Stimulated activated naive CD8-positive, alpha-beta T cell treated with anti-CD3 and anti-CD28 coated beads, Interleukin-15, Interleukin-2, amounts not matched to agents 100 U/mL and 50 U/mL, for 24 hours (primary cell): Measurements from ENCODE around the gene GPD1L.
A peak's percentile ranks its signal among the peaks of the same experiment; 100 is the strongest.
"Not testable (repeated sequence)": the region's sequence is repeated elsewhere in the genome, so short reads cannot be mapped to it uniquely, and the experiment has no call there.

Experiments
- ATAC-seq: fragments of 150-1000 bp; cut with Tn5 transposase; one replicate; pipeline ENCODE4 v1.10.0; 2021
- DNase-seq: peaks from one replicate; pipeline ENCODE4 v3.0.0; 2021

Gene GPD1L

DNA sequence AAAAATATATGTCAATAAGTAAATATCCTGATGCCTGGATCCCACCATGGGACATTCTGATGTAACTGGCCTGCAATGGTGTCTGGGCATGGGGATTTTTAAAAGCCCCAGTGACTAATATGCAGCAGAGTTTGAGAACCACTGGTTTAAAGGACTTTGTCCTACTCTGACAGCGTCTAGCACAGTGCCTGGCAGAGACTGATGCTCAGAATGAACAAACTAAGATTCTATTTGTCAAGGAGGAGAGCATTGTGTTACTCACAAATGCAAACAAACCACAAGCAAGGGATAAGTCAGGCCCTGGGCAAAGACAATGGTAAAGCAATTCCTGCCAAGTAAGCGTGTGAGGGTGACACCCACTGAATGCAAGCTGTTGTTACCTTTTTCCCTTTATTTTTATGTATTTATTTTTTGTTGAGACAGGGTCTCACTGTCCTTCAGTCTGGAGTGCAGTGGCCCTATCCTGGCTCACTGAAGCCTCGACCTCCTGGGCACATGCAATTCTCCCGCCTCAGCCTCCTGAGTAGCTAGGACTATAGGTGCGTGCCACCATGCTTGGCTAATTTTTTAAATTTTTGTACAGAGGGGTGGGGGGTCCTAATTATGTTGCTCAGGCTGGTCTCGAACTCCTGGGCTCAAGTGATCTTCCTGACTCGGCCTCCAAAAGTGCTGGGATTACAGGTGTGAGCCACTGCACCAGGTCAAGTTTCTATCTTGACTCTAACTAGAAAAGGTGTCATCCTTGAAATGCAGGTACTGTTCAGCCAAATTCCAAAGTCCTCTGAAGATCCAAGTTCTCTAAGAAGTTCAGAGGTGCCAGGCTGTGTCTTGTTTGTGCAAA is 909 bp upstream of the GPD1L start:
- DNase-seq (no peak), ATAC-seq (no peak)

DNA sequence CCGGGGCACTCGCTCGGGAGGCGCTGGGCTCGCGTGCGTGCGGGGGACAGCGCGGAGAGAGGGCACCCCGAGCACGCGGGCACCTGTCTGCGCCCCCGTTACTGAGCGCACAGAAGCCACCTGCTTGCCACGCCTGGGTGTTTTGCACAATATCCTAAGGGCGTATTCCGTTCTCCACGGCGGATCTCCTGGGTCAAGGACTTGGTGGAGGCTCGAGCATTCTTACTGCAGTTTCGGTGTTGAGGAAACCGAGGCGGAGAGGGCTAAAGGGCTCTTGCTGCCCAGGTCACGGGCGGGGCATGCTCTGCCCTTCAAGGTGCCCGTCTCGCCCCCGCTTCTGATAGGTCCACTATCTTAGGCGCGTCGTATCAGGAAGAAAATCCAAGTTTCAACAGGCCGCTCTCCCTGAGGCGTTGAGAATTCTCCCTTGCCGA is 526 bp downstream of the GPD1L start:
- DNase-seq (peak; percentile 30), ATAC-seq (no peak)

DNA sequence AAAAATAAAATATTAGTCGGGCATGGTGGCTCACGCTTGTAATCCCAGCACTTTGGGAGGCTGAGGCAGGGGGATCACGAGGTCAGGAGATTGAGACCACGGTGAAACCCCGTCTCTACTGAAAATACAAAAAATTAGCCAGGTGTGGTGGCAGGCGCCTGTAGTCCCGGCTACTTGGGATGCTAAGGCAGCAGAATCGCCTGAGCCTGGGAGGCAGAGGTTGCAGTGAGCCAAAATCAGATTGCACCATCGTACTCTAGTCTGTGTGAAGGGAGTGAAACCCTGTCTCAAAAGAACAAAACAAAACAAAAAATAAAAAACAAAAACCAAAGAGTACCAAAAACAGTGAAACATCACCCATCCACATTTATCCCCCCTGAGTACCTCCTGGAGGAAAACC is 1.8 kb downstream of the GPD1L start:
- ATAC-seq, DNase-seq: not testable (repeated sequence)

DNA sequence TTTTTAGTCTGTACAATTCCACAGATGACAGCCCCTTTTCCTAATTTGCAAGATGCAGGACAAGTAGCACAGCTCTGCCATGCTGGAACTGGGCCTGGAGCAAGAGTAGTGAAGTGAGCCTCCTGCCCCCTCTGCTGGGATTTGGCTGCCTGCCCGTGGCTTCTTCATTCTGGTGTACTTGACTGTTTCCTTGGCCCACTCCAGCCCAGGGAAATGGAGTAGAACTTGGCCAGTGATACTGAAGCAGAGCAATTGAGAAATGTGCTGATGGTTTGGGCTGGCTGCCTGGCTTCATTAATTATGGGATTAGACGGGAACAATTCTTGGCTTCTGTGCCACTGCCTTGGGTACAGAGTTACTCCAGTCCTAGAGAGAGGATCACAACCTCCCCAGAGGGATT is 2.8 kb downstream of the GPD1L start:
- DNase-seq (no peak), ATAC-seq (no peak)

DNA sequence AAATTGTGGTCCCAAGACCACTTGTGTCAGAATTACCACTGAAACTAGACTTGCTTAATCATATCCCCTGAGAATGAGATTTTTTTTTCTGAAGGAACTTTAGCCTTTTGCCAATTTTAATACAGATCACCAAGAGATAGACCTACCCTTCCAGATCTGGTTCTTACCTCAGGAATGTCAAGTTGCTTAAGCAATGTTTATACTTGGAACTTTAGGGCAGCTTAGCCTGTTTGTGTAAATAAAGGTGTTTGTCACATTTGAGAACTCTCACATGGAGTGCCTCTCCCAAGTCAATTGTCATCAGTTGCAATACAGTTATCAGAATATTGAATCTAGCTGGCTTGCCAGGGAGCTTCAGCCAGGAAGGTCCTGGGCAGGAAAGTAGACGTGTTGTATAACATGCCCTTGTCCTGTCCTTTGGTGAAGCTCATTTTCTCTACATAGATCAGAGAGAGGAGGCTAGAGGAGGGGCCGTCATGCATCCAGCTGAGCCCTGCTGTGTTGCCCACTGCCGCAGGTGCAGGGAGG is 3.9 kb downstream of the GPD1L start:
- no peak for ATAC-seq
- DNase-seq: no peak

DNA sequence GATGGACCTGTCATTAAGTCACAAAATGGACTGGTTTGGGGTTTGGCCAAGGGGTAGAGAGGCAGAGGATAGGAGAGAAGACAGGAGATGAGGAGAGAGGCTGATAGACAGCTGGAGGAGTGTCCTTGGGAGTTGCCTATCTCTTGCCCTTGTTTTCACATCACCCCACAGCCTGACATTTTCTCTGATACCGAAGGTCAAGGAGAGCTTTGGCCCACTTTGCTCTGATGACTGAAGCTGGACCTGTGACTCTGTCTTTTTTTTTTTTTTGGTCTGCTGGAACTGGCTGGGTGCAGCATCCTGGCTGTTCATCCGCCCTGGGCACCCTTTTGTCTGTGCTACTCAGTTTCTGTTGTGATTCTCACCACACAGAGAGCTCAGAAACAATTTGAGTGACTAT is 5.1 kb downstream of the GPD1L start:
- no peak for DNase-seq
- ATAC-seq: no peak

DNA sequence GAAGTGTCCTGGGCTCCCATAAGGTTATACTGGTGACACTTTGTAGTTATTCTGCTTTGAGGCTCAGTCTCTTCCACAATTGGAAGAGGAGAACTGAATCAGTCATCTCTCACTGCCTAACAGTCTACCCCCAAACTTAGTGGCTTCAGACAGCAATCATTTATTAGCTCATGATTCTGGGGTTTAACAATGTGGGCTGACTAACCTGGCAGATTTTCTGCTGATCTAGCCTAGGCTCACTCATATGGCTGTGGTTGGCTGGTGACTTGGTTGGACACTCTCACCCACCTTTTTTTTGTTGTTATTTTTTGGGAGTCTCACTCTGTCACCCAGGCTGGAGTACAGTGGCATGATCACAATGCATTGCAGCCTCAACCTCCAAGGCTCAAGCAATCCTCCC is 7.1 kb downstream of the GPD1L start:
- DNase-seq: no peak
- ATAC-seq: peak; percentile 37

DNA sequence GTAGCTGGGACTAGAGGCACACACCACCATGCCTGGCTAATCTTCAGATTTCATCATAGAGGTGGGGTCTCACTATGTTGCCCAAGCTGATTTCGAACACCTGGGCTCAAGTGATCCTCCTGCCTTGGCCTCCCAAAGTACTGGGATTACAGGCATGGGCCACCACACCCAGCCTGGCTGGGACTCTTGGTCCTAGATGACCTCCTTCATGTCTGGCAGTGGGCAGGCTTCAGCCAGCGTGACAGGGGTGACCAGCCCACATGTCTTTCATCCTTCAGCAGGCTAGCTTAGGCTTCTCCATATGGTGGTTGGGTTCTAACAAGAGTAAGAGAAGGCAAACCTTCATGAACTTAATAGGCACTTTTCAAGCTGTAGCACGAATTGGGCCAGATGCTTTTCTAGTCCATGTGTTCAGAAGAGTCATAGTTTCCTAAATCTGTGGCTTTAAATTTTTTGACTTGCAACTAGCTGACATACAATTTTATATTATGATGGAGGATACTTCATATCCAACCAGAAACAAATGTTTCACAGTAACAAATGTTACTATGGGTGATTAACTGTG is 7.6 kb downstream of the GPD1L start:
- DNase-seq (no peak), ATAC-seq (peak; percentile 39)

DNA sequence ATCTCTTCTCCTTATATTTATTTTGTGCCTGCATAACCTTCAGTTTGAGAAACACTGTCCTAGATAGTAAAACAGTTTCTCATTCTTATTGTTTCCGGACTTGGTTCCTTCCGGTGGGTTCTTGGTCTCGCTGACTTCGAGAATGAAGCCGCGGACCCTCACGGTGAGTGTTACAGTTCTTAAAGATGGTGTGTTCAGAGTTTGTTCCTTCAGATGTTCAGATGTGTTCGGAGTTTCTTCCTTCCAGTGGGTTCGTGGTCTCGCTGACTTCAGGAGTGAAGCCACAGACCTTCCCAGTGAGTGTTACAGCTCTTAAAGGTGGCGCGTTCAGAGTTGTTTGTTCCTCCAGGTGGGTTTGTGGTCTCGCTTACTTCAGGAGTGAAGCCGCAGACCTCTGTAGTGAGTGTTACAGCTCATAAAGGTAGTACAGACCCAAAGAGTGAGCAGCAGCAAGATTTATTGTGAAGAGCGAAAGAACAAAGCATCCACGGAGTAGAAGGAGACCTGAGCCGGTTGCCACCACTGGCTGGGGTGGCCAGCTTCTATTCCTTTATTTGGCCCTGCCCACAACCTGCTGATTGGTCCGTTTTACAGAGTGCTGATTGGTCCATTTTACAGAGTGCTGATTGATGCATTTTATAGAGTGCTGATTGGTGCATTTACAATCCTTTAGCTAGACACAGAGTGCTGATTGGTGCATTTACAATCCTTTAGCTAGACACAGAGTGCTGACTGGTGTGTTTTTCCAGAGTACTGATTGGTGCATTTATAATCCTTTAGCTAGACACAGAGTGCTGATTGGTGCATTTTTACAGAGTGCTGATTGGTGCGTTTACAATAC is 8.3 kb downstream of the GPD1L start:
- DNase-seq (peak; percentile 58), ATAC-seq (peak; percentile 61)

DNA sequence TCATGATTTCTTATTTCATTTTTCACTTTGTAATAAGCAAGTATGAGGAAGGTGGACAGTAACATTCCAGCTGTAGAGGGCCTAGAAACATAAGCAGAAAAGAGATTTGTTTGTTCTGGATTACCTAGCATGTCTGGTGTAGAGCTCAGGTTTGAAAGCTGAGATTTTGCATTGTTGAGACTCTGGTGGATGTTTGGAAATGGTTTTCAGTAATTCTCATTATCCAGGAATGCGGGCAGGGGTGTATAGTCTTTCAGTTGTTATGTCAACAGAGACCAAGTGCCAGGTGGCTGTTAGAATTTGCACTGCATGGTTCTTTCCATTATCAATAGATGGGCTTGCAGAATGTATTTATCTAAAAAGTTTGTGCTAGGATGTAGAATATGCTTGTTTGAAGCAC is 10.9 kb downstream of the GPD1L start:
- no peak for ATAC-seq
- no peak for DNase-seq

DNA sequence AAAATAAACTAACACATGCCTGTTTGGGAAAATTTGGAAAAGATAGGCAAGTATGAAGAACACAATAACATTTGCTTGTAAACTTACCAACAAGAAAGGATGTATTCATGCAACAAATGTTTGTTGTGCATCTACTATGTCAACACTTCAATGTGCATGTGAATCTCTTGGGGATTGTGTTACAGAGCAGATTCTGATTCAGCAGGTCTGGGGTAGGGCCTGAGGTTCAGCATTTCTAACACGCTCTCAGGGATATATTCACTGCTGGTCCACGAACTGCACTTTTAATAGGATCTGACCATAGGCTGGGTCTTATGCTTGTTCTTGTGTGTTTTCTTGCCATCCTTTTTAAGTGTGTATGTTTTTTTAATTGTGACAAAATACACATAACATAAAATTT is 11.8 kb downstream of the GPD1L start:
- no peak for DNase-seq
- ATAC-seq: no peak

DNA sequence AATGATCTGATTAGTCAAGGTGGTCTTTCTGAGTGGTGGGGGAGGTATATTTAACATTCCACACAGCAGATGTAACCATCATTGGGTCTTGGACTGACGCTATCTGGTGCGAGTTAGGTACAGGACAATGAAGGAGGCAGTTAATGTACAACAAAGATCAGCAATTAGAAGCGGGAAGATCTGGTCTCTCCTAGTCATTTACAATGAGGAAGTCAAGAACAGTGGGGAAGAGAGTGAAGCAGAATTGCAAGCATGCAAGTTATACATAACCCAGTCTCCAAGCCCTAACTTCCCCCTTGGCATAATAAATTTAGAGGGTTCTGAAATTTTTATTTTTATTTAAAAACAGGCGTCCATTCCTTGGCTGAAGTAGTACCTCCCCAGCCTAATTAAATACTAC is 14.1 kb downstream of the GPD1L start:
- DNase-seq (no peak), ATAC-seq (no peak)

DNA sequence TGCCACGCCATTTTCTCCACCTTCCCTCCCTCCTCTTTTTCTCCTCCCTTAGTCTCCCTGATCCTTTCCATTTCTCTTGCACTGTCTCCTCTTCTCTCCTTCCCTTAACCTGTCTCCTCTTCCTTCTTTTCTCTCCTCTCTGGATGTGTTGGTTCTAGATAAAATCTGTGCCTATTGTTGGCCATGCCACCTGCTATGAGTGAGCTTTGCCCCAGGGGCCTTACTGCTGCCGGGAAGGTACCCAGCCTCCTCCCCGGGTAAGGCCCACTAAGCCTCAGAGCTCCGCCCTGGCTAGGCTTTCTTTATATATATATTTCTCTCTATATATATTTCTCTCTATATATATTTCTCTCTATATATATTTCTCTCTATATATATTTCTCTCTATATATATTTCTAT is 14.7 kb downstream of the GPD1L start:
- ATAC-seq: no peak

DNA sequence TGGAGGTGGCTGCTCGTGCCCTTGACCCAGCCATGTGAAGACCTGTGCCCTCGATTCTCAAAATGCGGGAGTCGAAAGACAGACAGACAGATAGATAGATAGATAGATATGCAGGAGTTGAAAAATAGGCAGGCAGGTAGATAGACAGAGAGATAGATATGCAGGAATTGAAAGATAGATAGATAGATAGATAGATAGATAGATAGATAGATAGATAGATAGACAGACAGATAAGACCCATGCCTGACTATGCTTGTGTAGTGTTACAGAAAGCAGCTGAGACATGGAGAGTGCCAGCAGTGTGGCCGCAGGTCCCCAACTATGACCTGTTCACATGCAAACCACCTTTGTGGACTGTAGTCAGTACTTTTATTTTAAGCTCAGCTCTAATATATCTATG is 17.2 kb downstream of the GPD1L start:
- no peak for ATAC-seq

More for the DNA sequence above, 14.7 kb downstream of the GPD1L start:
- DNase-seq: no peak

DNA sequence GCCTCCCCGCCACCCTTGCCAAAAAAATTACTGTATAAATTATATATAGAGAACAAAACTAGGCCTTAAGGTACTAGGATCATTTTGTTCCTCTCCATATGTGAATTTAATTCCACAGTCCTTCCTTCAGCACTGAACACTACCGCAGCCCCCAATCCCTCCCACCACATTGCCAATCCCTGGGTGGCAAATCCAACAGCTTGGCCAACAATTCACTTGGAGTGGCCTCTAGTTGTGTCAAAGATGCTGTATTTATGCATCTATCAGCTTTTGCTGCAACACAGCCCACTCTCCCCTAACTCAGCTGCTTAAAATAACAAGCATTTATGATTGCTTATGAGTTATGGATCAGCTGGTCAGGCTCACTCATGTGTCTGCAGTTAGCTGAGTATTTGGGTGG is 18.6 kb downstream of the GPD1L start:
- DNase-seq (no peak), ATAC-seq (no peak)

More for the DNA sequence above, 17.2 kb downstream of the GPD1L start:
- no peak for DNase-seq

DNA sequence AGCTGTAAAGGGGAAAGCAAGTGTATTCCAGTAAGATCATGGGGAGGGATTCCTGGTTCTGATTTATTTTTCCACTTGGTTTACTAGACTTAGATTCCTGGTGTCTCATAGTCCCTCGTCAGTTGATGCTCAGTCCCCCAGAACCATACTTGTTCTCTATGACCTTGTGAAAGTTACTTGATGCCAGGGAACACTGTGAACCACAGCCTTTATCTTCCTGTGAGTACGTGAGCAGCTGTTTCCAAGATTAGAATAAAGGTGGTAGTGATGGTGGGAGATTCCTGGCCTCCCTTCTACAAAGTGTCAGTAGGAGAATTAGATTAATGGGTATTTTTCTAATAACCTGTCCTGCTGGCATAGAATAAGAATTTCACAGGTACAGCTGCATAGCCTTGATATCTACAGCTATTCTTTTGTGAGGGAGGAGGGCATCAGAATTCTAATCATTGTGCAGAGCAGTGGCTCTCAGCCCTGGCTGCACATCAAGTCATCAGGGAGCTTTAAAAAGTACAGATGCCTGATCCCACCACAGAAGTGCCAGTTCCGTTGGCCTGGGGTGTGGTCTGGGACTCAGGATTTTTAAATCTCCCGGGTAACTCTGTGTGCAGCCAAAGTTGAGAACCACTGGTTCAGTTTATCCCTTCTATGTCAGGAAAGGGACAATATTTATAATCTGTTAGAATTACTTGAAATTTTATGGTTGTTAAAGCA is 20.0 kb downstream of the GPD1L start:
- DNase-seq (no peak), ATAC-seq (no peak)

DNA sequence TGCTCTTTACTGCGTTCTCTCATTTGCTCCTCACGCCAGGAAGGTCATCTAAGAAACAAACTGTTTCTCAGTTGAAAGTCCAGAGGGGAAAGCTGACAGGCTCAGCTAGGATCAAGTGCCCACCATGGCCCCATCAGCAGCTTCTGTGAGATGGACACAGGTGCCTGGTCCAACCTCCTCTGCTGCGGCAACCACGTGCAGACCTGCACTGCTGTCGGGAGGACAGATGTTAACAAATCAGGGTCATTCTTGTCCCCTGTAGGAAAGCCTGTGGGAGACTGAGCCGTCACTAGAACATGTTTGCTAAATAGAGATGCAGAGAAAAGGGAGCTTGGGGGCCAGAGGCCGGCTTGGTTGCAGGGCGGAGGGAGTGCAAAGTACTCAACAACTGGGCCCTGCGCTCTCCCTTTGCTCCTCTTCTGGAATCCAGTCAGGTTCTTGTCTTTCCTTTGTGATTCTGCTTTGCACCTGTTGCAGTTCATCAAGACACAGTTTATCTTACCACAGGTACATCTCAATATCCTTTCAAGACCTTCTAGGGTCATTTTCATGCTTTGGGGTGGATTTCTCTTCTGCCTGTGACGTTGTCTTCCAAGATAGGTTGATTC is 20.9 kb downstream of the GPD1L start:
- no peak for DNase-seq
- no peak for ATAC-seq

DNA sequence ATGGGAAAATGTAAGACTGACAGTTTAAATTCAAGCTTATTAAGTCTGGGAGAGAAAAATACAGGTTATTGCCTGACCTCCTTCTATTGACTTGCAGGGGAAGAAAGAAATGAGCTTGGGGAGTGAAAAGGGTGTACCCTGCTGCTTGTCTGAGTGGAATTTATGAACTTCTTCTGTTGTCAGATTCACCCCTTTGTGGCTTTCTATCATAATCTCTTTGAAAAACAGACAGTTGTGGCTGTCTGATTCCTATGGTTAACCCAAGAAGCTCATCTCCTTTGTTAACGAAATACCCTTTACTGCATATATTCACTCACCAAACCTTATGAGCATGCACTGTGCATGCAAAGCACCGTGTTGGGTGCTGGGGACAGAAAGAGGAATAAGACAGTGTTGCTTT is 22.5 kb downstream of the GPD1L start:
- ATAC-seq (peak; percentile 28), DNase-seq (no peak)

DNA sequence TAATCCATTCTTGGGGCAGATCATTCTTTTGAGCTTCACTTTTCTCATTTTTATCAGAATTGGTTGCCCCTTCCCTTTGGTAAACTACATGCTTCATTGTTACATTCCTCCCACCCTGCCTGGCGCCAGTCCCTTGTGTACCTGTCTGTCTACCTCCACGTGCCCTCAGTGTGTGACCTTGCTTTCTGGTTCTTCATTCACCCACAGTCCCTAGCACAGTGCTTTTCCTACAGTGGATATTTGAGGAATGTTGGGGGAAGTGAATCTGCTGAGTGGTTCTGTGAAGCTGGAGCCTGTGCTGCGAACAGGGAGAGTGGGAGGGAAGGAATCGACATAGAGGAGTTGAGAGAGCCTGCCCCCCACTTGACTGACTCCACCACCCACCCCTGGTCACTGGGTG is 23.4 kb downstream of the GPD1L start:
- ATAC-seq: no peak
- no peak for DNase-seq

DNA sequence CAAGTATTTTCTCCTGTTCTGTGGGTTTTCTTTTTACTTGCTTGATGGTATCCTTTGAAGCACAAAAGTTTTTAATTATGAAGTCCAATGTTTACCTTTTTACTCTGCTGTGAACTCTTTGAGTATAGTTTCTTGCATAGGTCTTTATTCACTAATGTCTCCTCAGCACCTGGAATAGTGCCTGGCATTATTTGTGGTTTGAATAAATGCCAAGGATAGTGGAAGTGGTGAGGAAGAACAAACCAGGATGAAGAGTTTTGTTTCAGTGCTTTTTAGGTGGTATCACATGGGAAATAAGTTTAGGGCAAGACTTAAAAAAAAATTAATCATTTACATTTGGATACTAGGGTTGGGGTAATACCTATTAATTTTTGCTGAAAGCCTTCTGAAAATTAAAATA is 25.7 kb downstream of the GPD1L start:
- DNase-seq: no peak
- ATAC-seq: no peak

DNA sequence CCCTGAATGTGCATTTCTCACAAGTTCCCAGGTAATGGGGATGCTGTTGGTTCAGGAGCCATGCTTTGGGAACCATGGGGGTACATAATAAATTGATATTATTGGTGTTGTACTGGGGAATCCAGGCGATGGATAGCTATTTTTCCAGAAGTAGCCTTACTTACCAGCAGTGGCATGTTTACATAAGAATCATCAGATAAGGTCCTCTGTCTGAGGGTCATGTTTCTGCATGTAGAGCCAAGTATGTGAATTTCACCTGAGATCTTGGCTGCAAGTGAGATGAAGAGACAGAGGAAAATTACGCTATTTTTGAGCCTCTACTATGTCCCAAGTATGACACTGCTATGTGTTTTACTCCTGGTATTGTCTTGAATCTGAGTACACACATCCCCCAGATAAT is 26.3 kb downstream of the GPD1L start:
- ATAC-seq (no peak), DNase-seq (no peak)

DNA sequence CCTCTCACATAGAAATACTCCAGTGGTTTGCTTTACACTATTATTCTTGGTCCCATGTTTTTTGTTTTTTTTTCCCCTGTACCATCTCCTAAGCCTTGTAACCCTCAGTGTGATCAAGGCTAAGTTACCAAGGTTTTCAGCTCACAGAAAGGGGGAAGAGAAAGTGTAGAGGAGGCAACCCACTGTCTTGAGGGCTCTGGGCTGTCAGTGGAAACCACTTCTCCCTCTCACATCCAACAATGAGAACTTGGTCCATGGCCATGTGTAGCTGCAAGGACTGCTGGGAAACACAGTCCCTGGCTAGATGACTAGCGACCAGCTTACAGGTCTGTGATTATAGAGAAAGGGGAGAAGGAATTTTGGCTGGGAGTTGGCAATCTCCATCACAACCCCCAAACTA is 30.3 kb downstream of the GPD1L start:
- ATAC-seq (no peak), DNase-seq (no peak)
